BLaER1 treated with 17β-estradiol and CSF1 and Interleukin-3, amounts not matched to agents 10 nM and 100 nM (cell line): ENCODE measurements around the gene TCF25.

Experiments
- H3K27ac ChIP-seq, 11 experiments: shearing (Covaris generic); formaldehyde crosslinking; 2 replicates each; pipeline ENCODE4 v1.8.1; 2022
- H3K27me3 ChIP-seq, 11 experiments: shearing (Covaris generic); formaldehyde crosslinking; 2 replicates each; pipeline ENCODE4 v1.8.1; 2022
- H3K36me3 ChIP-seq, 11 experiments: shearing (Covaris generic); formaldehyde crosslinking; 2 replicates each; pipeline ENCODE4 v1.8.1; 2022
- H3K4me1 ChIP-seq, 10 experiments: shearing (Covaris generic); formaldehyde crosslinking; 2 replicates each; pipeline ENCODE4 v1.8.1; 2022
- H3K4me2 ChIP-seq, 11 experiments: shearing (Covaris generic); formaldehyde crosslinking; 2 replicates each; pipeline ENCODE4 v1.8.1; 2022
- H3K4me3 ChIP-seq, 10 experiments: shearing (Covaris generic); formaldehyde crosslinking; 2 replicates each; pipeline ENCODE4 v1.8.1; 2022
- H3K9ac ChIP-seq, 11 experiments: shearing (Covaris generic); formaldehyde crosslinking; 2 replicates each; pipeline ENCODE4 v1.8.1; 2022
- H3K9me3 ChIP-seq, 11 experiments: shearing (Covaris generic); formaldehyde crosslinking; replicated peaks in 1 of 11; 2 replicates each; pipeline ENCODE4 v1.8.1; 2022
- H4K20me1 ChIP-seq, 11 experiments: shearing (Covaris generic); formaldehyde crosslinking; 2 replicates each; pipeline ENCODE4 v1.8.1; 2022
- Cebpa-rat ChIP-seq, 11 experiments: shearing (Covaris generic); IDR thresholded peaks; 2 replicates each; pipeline ENCODE4 v1.8.1; 2022

TCF25 gene

DNA sequence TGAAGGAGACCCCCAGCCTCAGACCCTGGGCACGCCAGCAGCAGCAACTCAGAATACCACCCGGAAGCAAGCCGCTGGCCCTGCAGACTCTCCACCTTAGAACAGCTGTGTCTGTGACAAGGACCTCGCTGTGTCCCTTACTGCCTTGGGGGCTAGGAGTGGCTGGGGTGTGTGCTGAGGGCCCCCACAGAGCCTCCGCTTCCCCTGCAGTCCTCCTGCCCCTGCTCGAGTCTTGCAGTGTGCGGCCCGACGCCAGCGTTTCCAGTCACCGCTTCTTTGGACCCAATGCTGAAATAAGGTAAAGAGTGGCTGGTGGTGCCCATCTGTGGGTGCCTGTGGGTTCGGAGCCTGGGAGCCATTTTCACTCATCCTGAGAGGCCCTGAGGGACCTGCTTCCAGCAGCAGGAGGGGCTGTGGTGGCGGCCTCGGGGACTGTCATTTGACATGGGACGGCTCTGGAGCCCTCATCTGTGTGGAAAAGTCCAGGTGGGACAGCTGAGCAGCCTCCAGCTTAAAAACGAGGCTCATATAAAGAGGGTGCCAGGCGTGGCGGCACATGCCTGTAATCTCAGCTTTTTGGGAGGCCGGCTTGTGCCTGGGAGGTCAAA, 30.6 kb downstream of the TCF25 start:
- H3K27ac ChIP-seq = no peak overlapping the region
- H3K4me1 ChIP-seq = peaks cover 0 to 20% (median 15%) of the 10 kb centered on the region in 10 experiments; a peak in 14 of 20 replicates
- H3K9me3 ChIP-seq = peaks cover 0 to 23% (median 13%) of the 10 kb centered on the region in 11 experiments; a peak in 17 of 22 replicates
- TF ChIP-seq Cebpa-rat (IDR thresholded peaks at IDR 0.05) = no peak
- H3K9ac ChIP-seq = no peak overlapping the region
- H3K27me3 ChIP-seq = no peaks in the 10 kb centered on the region
- peaks cover 75 to 82% (median 79%) of the 10 kb centered on the region in 11 experiments for H3K36me3 ChIP-seq
- H3K4me3 ChIP-seq = no peak overlapping the region
- no peak overlapping the region for H3K4me2 ChIP-seq
- H4K20me1 ChIP-seq = peaks cover 16 to 73% (median 64%) of the 10 kb centered on the region in 11 experiments; a peak in 21 of 22 replicates

DNA sequence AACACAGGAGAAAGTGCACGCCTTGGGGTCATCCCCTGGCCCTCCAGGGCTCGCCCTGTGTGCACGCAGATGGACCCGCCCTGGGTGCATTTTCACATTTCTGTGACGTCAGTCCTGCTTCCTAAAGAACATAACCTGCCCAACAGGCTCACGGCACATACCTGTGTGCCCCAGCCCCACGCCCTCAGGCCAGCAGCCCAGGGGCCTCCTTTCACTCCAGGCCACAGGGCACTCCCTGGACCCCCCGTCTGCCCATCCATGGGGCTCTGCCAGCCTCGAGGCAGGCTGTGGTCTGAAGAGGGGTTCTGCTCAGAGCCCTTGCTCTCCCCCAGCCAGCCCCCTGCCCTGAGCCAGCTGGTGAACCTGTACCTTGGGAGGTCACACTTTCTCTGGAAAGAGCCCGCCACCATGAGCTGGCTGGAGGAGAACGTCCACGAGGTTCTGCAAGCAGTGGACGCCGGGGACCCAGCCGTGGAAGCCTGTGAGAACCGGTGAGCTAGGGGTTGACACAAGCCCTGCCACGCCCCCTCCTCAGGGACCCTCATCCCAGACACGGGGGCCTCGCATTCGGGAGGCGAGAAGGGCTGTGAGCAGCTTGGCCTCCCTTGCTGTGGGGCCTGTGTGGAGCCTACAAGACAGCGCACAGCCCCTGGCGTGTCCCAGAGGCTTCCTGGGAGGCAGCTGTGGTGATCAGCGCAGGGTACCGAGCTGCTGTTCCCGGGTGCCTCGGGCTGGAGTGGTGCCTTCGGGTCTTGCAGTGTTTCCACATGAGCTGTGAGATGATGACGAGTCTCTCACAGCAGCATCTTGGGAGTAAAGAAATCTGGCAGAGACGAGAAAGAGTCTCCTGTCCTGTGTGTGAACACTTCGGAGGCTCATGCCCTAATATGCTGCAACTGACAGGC, 31.5 kb downstream of the TCF25 start:
- H4K20me1 ChIP-seq = peaks cover 19 to 73% (median 66%) of the 10 kb centered on the region in 11 experiments; a peak in 21 of 22 replicates
- TF ChIP-seq Cebpa-rat (IDR thresholded peaks at IDR 0.05) = no peak
- peak overlapping the region in 1 of 11 experiments; percentile 6; a peak in 1 of 22 replicates for H3K27ac ChIP-seq
- peaks cover 0 to 23% (median 13%) of the 10 kb centered on the region in 11 experiments; a peak in 17 of 22 replicates for H3K9me3 ChIP-seq
- H3K27me3 ChIP-seq = no peaks in the 10 kb centered on the region
- peaks cover 75 to 82% (median 79%) of the 10 kb centered on the region in 11 experiments for H3K36me3 ChIP-seq
- peak overlapping the region in 5 of 11 experiments; percentile 4 to 30 (median 19); a peak in 4 of 22 replicates for H3K4me2 ChIP-seq
- no peak overlapping the region for H3K4me3 ChIP-seq
- H3K4me1 ChIP-seq = peaks cover 3 to 28% (median 19%) of the 10 kb centered on the region in 10 experiments
- 0 out of 22 replicates have a peak overlapping the region, but pooled peaks of 2 of the 11 experiments have one; percentile 9 to 32 for H3K9ac ChIP-seq

DNA sequence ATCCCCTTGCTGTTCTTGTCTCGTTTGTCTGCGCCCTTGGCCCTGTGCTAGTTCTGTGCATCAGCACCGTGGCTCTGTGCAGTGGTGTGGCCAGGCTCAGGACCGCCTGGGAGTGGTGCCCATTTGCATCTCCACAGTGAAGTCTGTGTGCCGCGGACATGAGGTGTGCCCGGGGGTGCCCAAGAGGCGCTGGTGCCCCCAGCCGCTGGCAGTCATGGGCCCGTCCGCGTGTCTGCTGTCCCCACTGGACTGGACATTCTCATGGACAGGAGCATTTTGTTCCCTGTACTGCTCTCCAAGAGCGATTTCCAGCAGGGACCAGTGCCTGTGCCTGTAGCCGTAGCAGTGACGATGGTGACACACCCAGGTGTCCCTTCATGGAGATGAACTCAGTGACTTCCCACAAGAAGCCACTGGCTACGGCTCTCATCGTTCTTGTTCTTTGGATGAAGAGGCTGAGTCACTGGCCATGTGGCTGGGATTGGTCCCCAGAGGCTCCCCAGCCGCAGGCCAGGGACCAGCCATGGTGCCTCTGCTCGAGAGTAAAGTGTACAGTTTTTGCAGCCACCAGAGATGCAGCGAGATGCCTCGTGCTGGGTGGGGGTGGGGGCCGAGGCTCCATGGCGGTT, 32.2 kb downstream of the TCF25 start:
- H3K4me3 ChIP-seq = no peak overlapping the region
- no peak for TF ChIP-seq Cebpa-rat (IDR thresholded peaks at IDR 0.05)
- H3K27ac ChIP-seq = peak overlapping the region in 3 of 11 experiments; percentile 6 to 19 (median 10); a peak in 1 of 22 replicates
- H3K9ac ChIP-seq = no peak overlapping the region
- peaks cover 7 to 36% (median 26%) of the 10 kb centered on the region in 10 experiments for H3K4me1 ChIP-seq
- no peaks in the 10 kb centered on the region for H3K27me3 ChIP-seq
- H3K36me3 ChIP-seq = peaks cover 73 to 81% (median 77%) of the 10 kb centered on the region in 11 experiments
- peaks cover 0 to 23% (median 13%) of the 10 kb centered on the region in 11 experiments; a peak in 17 of 22 replicates for H3K9me3 ChIP-seq
- peaks cover 23 to 73% (median 64%) of the 10 kb centered on the region in 11 experiments; a peak in 20 of 22 replicates for H4K20me1 ChIP-seq
- peak overlapping the region in 5 of 11 experiments; percentile 4 to 30 (median 19); a peak in 7 of 22 replicates for H3K4me2 ChIP-seq

DNA sequence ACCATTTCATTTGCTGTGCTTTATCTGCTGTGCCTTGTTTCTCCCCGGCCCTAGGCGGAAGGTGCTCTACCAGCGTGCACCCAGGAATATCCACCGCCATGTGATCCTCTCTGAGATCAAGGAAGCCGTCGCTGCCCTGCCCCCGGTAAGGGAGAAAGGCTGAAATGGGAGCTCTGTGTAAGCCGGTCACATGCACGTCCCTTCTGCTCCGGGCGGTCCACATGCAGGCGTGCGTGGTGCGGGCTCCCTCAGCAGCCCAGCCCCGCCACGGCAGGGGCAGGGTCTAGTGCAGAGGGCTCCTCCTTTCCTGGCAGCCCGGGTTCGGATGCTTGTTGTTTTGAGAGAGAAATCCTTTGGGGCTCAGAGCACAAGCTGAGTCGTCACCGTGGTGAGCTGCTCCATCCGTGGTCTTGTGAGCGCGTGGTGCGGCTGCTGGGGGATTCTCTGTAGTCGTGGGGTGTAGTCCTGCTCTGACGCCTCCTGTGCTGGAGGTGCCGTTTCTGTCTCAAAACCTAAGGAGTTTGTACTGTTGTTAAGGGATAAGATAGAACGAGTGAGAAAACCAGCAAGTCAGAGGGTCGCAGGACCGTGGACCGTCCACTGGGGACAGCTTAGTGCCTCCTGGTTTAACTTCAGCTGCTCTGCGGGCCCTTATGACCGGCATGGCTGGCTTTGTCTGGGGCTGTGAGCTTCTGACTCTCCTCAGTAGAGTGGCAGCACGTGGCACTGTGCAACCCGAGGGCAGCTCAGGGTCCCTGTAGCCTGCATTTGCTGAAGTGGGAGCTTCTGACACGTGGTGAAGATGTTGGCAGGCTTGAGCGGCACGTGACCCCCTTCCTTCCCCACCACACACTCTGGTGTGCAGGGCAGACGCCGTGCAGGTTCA, 33.0 kb downstream of the TCF25 start:
- Histone ChIP-seq H3K4me2 (peak overlapping the region in 3 of 11 experiments; percentile 4 to 30 (median 29); a peak in 4 of 22 replicates), H3K9me3 (peaks cover 0 to 23% (median 13%) of the 10 kb centered on the region in 11 experiments; a peak in 17 of 22 replicates), H3K4me1 (peaks cover 7 to 40% (median 26%) of the 10 kb centered on the region in 10 experiments), H3K27ac (peak overlapping the region in 3 of 11 experiments; percentile 10 to 36 (median 19); a peak in 2 of 22 replicates), H3K4me3 (no peak overlapping the region), H3K36me3 (peaks cover 74 to 82% (median 78%) of the 10 kb centered on the region in 11 experiments), H4K20me1 (peaks cover 24 to 74% (median 62%) of the 10 kb centered on the region in 11 experiments; a peak in 19 of 22 replicates), H3K27me3 (no peaks in the 10 kb centered on the region), H3K9ac (no peak overlapping the region)
- no peak for TF ChIP-seq Cebpa-rat (IDR thresholded peaks at IDR 0.05)

DNA sequence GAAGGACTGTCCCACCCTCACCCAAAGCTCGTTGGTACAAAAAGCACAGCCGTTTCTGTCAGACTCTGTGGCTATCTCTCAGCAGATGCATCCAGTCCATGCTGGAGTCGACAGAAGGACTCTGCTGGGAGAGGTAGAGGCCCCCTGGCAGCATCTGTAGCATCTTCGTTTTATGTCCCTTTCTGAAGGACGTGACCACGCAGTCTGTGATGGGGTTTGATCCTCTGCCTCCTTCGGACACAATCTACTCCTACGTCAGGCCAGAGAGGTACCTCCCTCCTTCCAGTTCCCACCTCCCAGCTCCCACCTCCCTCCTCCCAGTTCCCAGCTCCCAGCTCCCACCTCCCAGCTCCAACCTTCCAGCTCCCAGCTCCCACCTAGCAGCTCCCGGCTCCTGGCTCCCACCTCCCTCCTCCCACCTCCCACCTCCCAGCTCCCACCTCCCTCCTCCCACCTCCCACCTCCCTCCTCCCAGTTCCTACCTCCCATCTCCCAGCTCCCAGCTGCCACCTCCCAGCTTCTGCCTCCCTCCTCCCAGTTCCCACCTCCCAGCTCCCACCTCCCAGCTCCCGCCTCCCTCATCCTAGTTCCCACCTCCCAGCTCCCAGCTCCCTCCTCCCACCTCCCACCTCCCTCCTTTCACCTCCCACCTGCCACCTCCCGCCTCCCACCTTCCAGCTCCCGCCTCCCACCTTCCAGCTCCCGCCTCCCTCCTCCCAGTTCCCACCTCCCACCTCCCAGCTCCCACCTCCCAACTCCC, 33.8 kb downstream of the TCF25 start:
- H4K20me1 ChIP-seq = peaks cover 27 to 82% (median 70%) of the 10 kb centered on the region in 11 experiments; a peak in 19 of 22 replicates
- H3K27ac ChIP-seq = peak overlapping the region in 1 of 11 experiments; percentile 36; a peak in 1 of 22 replicates
- H3K9ac ChIP-seq = no peak overlapping the region
- peaks cover 9 to 42% (median 27%) of the 10 kb centered on the region in 10 experiments for H3K4me1 ChIP-seq
- no peak overlapping the region for H3K4me2 ChIP-seq
- H3K9me3 ChIP-seq = peaks cover 0 to 23% (median 13%) of the 10 kb centered on the region in 11 experiments; a peak in 17 of 22 replicates
- peaks cover 80 to 90% (median 86%) of the 10 kb centered on the region in 11 experiments for H3K36me3 ChIP-seq
- H3K4me3 ChIP-seq = no peak overlapping the region
- TF ChIP-seq Cebpa-rat (IDR thresholded peaks at IDR 0.05) = no peak
- H3K27me3 ChIP-seq = no peaks in the 10 kb centered on the region

DNA sequence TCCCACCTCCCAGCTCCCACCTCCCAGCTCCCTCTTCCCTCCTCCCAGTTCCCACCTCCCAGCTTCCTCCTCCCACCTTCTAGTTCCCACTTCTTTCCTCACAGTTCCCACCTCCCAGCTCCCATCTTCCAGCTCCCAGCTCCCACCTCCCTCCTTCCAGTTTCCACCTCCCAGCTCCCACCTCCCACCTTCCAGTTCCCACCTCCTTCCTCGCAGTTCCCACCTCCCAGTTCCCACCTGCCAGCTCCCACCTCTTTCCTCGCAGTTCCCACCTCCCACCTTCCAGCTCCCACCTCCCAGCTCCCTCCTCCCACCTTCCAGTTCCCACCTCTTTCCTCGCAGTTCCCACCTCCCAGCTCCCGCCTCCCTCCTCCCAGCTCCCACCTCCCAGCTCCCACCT, 34.8 kb downstream of the TCF25 start:
- Histone ChIP-seq H3K9me3 (peaks cover 0 to 23% (median 13%) of the 10 kb centered on the region in 11 experiments; a peak in 17 of 22 replicates), H3K4me1 (peaks cover 17 to 52% (median 34%) of the 10 kb centered on the region in 10 experiments), H3K27ac (no peak overlapping the region), H3K9ac (no peak overlapping the region), H3K4me2 (no peak overlapping the region), H3K4me3 (no peak overlapping the region), H4K20me1 (peaks cover 28 to 85% (median 73%) of the 10 kb centered on the region in 11 experiments; a peak in 19 of 22 replicates), H3K36me3 (peaks cover 81 to 92% (median 88%) of the 10 kb centered on the region in 11 experiments), H3K27me3 (no peaks in the 10 kb centered on the region)
- TF ChIP-seq Cebpa-rat (IDR thresholded peaks at IDR 0.05) = no peak
